ENCODE measurements around the gene WDR41.

DNA sequence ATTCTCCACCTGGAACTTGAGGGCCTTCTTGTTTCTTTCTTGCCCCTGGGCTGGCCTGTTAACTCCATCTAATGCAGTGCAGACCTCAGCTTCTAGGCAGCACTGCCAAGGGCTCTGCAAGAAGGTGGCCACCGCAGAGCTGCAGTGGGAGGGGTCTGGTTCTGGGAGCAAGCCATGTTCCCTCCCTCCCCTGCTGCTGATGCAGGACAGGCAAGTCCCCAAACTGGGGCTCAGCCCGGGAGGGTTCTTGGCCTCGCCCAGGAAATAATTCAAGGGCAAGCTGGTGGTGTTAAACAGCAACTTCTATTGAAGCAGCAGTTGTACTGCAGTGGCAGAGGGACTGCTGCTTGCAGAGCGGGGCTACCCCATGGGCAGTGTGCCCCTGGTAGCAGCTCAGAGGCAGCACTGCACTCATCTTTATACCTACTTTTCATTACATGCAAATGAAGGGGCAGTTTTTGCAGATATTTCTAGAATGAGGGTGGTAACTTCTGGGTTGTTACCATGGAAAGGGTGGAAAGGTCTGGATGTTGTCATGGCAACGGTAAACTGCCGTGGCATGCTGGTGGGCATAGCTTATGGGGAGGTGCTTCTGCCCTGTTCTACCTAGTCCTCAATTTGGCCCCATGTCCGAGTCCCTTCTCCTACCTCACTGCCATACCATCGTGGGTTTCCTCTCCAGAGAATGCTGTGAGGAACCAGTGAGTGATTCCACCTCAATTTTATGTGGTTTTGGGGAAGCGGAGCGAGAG is 82.1 kb downstream of the WDR41 start:
- TF ChIP-seq, protein P1, sequence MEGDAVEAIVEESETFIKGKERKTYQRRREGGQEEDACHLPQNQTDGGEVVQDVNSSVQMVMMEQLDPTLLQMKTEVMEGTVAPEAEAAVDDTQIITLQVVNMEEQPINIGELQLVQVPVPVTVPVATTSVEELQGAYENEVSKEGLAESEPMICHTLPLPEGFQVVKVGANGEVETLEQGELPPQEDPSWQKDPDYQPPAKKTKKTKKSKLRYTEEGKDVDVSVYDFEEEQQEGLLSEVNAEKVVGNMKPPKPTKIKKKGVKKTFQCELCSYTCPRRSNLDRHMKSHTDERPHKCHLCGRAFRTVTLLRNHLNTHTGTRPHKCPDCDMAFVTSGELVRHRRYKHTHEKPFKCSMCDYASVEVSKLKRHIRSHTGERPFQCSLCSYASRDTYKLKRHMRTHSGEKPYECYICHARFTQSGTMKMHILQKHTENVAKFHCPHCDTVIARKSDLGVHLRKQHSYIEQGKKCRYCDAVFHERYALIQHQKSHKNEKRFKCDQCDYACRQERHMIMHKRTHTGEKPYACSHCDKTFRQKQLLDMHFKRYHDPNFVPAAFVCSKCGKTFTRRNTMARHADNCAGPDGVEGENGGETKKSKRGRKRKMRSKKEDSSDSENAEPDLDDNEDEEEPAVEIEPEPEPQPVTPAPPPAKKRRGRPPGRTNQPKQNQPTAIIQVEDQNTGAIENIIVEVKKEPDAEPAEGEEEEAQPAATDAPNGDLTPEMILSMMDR (IDR thresholded peaks at IDR 0.05): no peak
- TF ChIP-seq POLR2A (IDR thresholded peaks at IDR 0.05) (no peak), POLR2AphosphoS5 (IDR thresholded peaks at IDR 0.05) (no peak)
